ENCODE data around the gene PIK3IP1. TPM values are rescaled to one million over a fixed set of nuclear protein-coding genes. Genes with fewer than 3 reads are reported as not detected.

PIK3IP1 gene
- total and polyA plus RNA-seq, 4 donors, result 17.1 to 38.9 (median 23.7) TPM

GRCh38 chr22:31279821-31280505 lies 12.3 kb downstream of the PIK3IP1 start:
- no peak for DNase-seq (ENCODE audit: low read depth in 4 of 6, low spot score in 6 of 6)
- Histone ChIP-seq H3K4me1 (ENCODE audit: control insufficient read depth, insufficient read depth, low read length) (peaks cover 21% of the 10 kb centered on the region), H3K36me3 (ENCODE audit: control insufficient read depth, insufficient read depth, low read length) (peaks cover 64% of the 10 kb centered on the region), H3K27me3 (ENCODE audit: control insufficient read depth, insufficient read depth, low read length) (no peaks in the 10 kb centered on the region), H3K9me3 (ENCODE audit: control insufficient read depth, insufficient read depth, low read length) (no peaks in the 10 kb centered on the region), H3K4me3 (ENCODE audit: low read depth, low read length) (no peak overlapping the region), H3K27ac (ENCODE audit: low read depth, low read length) (no peak overlapping the region)

DNA sequence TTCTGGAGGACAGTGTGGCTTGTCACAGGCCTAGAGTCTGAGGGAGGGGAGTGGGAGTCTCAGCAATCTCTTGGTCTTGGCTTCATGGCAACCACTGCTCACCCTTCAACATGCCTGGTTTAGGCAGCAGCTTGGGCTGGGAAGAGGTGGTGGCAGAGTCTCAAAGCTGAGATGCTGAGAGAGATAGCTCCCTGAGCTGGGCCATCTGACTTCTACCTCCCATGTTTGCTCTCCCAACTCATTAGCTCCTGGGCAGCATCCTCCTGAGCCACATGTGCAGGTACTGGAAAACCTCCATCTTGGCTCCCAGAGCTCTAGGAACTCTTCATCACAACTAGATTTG lies 13.0 kb downstream of the PIK3IP1 start:
- no peaks in the 10 kb centered on the region for H3K9me3 ChIP-seq (ENCODE audit: control insufficient read depth, insufficient read depth, low read length)
- DNase-seq (ENCODE audit: low read depth in 4 of 6, low spot score in 6 of 6), result no peak
- H3K27ac ChIP-seq (ENCODE audit: low read depth, low read length), result no peak overlapping the region
- peaks cover 61% of the 10 kb centered on the region for H3K36me3 ChIP-seq (ENCODE audit: control insufficient read depth, insufficient read depth, low read length)
- H3K27me3 ChIP-seq (ENCODE audit: control insufficient read depth, insufficient read depth, low read length), result no peaks in the 10 kb centered on the region
- H3K4me1 ChIP-seq (ENCODE audit: control insufficient read depth, insufficient read depth, low read length), result peaks cover 14% of the 10 kb centered on the region
- no peak overlapping the region for H3K4me3 ChIP-seq (ENCODE audit: low read depth, low read length)

DNA sequence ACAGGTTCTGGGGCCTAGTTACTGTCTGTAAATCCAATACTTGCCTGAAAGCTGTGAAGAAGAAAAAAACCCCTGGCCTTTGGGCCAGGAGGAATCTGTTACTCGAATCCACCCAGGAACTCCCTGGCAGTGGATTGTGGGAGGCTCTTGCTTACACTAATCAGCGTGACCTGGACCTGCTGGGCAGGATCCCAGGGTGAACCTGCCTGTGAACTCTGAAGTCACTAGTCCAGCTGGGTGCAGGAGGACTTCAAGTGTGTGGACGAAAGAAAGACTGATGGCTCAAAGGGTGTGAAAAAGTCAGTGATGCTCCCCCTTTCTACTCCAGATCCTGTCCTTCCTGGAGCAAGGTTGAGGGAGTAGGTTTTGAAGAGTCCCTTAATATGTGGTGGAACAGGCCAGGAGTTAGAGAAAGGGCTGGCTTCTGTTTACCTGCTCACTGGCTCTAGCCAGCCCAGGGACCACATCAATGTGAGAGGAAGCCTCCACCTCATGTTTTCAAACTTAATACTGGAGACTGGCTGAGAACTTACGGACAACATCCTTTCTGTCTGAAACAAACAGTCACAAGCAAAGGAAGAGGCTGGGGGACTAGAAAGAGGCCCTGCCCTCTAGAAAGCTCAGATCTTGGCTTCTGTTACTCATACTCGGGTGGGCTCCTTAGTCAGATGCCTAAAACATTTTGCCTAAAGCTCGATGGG lies 13.5 kb downstream of the PIK3IP1 start:
- Histone ChIP-seq H3K4me3 (ENCODE audit: low read depth, low read length) (no peak overlapping the region), H3K36me3 (ENCODE audit: control insufficient read depth, insufficient read depth, low read length) (peaks cover 59% of the 10 kb centered on the region), H3K27ac (ENCODE audit: low read depth, low read length) (no peak overlapping the region), H3K4me1 (ENCODE audit: control insufficient read depth, insufficient read depth, low read length) (peaks cover 9% of the 10 kb centered on the region), H3K9me3 (ENCODE audit: control insufficient read depth, insufficient read depth, low read length) (no peaks in the 10 kb centered on the region), H3K27me3 (ENCODE audit: control insufficient read depth, insufficient read depth, low read length) (no peaks in the 10 kb centered on the region)
- no peak for DNase-seq (ENCODE audit: low read depth in 4 of 6, low spot score in 6 of 6)
- 85% methylated on average over 5 of the region's 6 CpGs for WGBS (ENCODE audit: insufficient coverage)

- WGBS (ENCODE audit: insufficient coverage), result 65% methylated on average over 6 of the region's 9 CpGs
- Histone ChIP-seq H3K27ac (ENCODE audit: low read depth, low read length) (no peak overlapping the region), H3K36me3 (ENCODE audit: control insufficient read depth, insufficient read depth, low read length) (peaks cover 61% of the 10 kb centered on the region)
Observed at GRCh38 chr22:31278151-31278621, 14.1 kb downstream of the PIK3IP1 start.

DNA sequence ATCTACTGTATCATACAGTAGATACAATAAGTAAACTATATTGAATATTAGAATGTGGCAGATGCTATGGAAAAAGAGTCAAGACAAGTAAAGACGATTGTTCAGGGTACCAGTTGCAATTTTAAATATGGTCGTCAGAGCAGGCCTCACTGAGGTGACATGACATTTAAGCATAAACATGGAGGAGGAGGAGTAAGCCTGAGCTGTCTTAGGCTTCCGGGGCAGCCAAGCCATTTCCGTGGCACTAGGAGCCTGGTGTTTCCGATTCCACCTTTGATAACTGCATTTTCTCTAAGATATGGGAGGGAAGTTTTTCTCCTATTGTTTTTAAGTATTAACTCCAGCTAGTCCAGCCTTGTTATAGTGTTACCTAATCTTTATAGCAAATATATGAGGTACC lies 14.5 kb downstream of the PIK3IP1 start:
- Histone ChIP-seq H3K9me3 (ENCODE audit: control insufficient read depth, insufficient read depth, low read length) (no peaks in the 10 kb centered on the region), H3K27me3 (ENCODE audit: control insufficient read depth, insufficient read depth, low read length) (no peaks in the 10 kb centered on the region), H3K4me1 (ENCODE audit: control insufficient read depth, insufficient read depth, low read length) (peaks cover 8% of the 10 kb centered on the region), H3K36me3 (ENCODE audit: control insufficient read depth, insufficient read depth, low read length) (peaks cover 57% of the 10 kb centered on the region), H3K27ac (ENCODE audit: low read depth, low read length) (no peak overlapping the region), H3K4me3 (ENCODE audit: low read depth, low read length) (no peak overlapping the region)
- DNase-seq (ENCODE audit: low read depth in 4 of 6, low spot score in 6 of 6), result no peak
- 84% methylated on average over 2 of the region's 5 CpGs for WGBS (ENCODE audit: insufficient coverage)

More at GRCh38 chr22:31278151-31278621, 14.1 kb downstream of the PIK3IP1 start:
- peaks cover 8% of the 10 kb centered on the region for H3K4me1 ChIP-seq (ENCODE audit: control insufficient read depth, insufficient read depth, low read length)
- no peaks in the 10 kb centered on the region for H3K27me3 ChIP-seq (ENCODE audit: control insufficient read depth, insufficient read depth, low read length)
- no peaks in the 10 kb centered on the region for H3K9me3 ChIP-seq (ENCODE audit: control insufficient read depth, insufficient read depth, low read length)
- H3K4me3 ChIP-seq (ENCODE audit: low read depth, low read length), result no peak overlapping the region
- DNase-seq (ENCODE audit: low read depth in 4 of 6, low spot score in 6 of 6), result no peak

DNA sequence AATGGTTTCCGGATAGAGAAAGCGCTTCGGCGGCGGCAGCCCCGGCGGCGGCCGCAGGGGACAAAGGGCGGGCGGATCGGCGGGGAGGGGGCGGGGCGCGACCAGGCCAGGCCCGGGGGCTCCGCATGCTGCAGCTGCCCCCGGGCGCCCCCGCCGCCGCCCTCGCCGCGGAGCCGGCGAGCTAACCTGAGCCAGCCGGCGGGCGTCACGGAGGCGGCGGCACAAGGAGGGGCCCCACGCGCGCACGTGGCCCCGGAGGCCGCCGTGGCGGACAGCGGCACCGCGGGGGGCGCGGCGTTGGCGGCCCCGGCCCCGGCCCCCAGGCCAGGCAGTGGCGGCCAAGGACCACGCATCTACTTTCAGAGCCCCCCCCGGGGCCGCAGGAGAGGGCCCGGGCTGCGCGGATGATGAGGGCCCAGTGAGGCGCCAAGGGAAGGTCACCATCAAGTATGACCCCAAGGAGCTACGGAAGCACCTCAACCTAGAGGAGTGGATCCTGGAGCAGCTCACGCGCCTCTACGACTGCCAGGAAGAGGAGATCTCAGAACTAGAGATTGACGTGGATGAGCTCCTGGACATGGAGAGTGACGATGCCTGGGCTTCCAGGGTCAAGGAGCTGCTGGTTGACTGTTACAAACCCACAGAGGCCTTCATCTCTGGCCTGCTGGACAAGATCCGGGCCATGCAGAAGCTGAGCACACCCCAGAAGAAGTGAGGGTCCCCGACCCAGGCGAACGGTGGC lies 15.7 kb downstream of the PIK3IP1 start:
- 92% methylated on average over 69 of the region's 69 CpGs for WGBS (ENCODE audit: insufficient coverage)
- Histone ChIP-seq H3K36me3 (ENCODE audit: control insufficient read depth, insufficient read depth, low read length) (peaks cover 50% of the 10 kb centered on the region), H3K27me3 (ENCODE audit: control insufficient read depth, insufficient read depth, low read length) (no peaks in the 10 kb centered on the region), H3K9me3 (ENCODE audit: control insufficient read depth, insufficient read depth, low read length) (no peaks in the 10 kb centered on the region), H3K4me1 (ENCODE audit: control insufficient read depth, insufficient read depth, low read length) (peaks cover 12% of the 10 kb centered on the region), H3K27ac (ENCODE audit: low read depth, low read length) (no peak overlapping the region), H3K4me3 (ENCODE audit: low read depth, low read length) (no peak overlapping the region)
- no peak for DNase-seq (ENCODE audit: low read depth in 4 of 6, low spot score in 6 of 6)

- H3K9me3 ChIP-seq (ENCODE audit: control insufficient read depth, insufficient read depth, low read length), result no peaks in the 10 kb centered on the region
- DNase-seq (ENCODE audit: low read depth in 4 of 6, low spot score in 6 of 6), result no peak
- no peaks in the 10 kb centered on the region for H3K27me3 ChIP-seq (ENCODE audit: control insufficient read depth, insufficient read depth, low read length)
- H3K27ac ChIP-seq (ENCODE audit: low read depth, low read length), result no peak overlapping the region
- H3K4me3 ChIP-seq (ENCODE audit: low read depth, low read length), result no peak overlapping the region
- peaks cover 50% of the 10 kb centered on the region for H3K36me3 ChIP-seq (ENCODE audit: control insufficient read depth, insufficient read depth, low read length)
- no CpG with 5 or more reads among the region's 5 CpGs for WGBS (ENCODE audit: insufficient coverage)
- H3K4me1 ChIP-seq (ENCODE audit: control insufficient read depth, insufficient read depth, low read length), result peaks cover 12% of the 10 kb centered on the region
Observed at GRCh38 chr22:31275576-31275975, 16.7 kb downstream of the PIK3IP1 start.

DNA sequence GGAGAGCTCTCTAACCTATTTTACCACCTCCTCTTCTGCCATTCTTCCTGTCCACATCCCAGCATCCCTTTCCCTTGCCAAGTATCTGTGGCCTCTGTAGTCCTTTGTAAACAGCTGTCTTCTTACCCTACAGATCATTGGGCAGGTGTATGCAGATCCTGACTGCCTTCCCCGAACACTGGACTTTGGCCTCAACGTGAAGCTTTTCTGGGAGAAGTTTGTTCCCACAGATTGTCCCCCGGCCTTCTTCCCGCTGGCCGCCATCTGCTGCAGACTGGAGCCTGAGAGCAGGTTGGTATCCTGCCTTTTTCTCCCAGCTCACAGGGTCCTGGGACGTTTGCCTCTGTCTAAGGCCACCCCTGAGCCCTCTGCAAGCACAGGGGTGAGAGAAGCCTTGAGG lies 17.3 kb downstream of the PIK3IP1 start:
- H3K27me3 ChIP-seq (ENCODE audit: control insufficient read depth, insufficient read depth, low read length), result no peaks in the 10 kb centered on the region
- no peaks in the 10 kb centered on the region for H3K9me3 ChIP-seq (ENCODE audit: control insufficient read depth, insufficient read depth, low read length)
- DNase-seq (ENCODE audit: low read depth in 4 of 6, low spot score in 6 of 6), result no peak
- peaks cover 12% of the 10 kb centered on the region for H3K4me1 ChIP-seq (ENCODE audit: control insufficient read depth, insufficient read depth, low read length)
- peaks cover 49% of the 10 kb centered on the region for H3K36me3 ChIP-seq (ENCODE audit: control insufficient read depth, insufficient read depth, low read length)
- 90% methylated on average over 6 of the region's 6 CpGs for WGBS (ENCODE audit: insufficient coverage)
- no peak overlapping the region for H3K27ac ChIP-seq (ENCODE audit: low read depth, low read length)
- H3K4me3 ChIP-seq (ENCODE audit: low read depth, low read length), result no peak overlapping the region

DNA sequence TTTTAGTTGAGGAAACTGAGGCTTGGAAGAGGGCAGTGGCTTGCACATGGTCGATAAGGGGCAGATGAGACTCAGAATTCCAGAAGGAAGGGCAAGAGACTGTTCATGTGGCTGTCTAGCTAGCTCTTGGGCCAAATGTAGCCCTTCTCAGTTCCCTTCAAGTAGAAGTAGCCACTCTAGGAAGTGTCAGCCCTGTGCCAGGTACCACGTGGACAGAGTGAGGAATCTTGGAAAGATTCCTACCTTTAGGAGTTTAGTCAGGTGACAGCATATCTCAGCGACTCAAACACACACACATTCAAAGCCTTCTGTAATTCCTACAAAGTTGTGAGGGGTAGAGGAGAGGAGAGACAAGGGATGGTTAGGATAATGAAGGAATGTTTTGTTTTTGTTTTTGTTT lies 18.3 kb downstream of the PIK3IP1 start:
- Histone ChIP-seq H3K4me1 (ENCODE audit: control insufficient read depth, insufficient read depth, low read length) (peaks cover 10% of the 10 kb centered on the region), H3K36me3 (ENCODE audit: control insufficient read depth, insufficient read depth, low read length) (peaks cover 45% of the 10 kb centered on the region), H3K9me3 (ENCODE audit: control insufficient read depth, insufficient read depth, low read length) (no peaks in the 10 kb centered on the region), H3K27me3 (ENCODE audit: control insufficient read depth, insufficient read depth, low read length) (no peaks in the 10 kb centered on the region), H3K4me3 (ENCODE audit: low read depth, low read length) (no peak overlapping the region), H3K27ac (ENCODE audit: low read depth, low read length) (no peak overlapping the region)
- WGBS (ENCODE audit: insufficient coverage), result 67% methylated on average over 1 of the region's 3 CpGs
- DNase-seq (ENCODE audit: low read depth in 4 of 6, low spot score in 6 of 6), result no peak
